Hematopoietic multipotent progenitor cell (in vitro differentiated cells): Measurements from ENCODE around the gene FCGR1A. TPM values are rescaled to one million over a fixed set of nuclear protein-coding genes. Genes with fewer than 3 reads are reported as not detected.
A peak's percentile ranks its signal among the peaks of the same experiment; 100 is the strongest.
"Not testable (repeated sequence)": the region's sequence is repeated elsewhere in the genome, so short reads cannot be mapped to it uniquely, and the experiment has no call there.

Experiments used
- DNase-seq, 3 donors: peaks; one replicate each; pipeline ENCODE4 v3.0.0-alpha.2; 2011 to 2015; ENCODE audit warnings: low read depth in 2 of 3, low spot score in 2 of 3
- total RNA-seq: library from RNA; depleted of rRNA; stranded (reverse); fragments of >200 nt; gene quantifications from one replicate; pipeline ENCODE4 v1.2.3, GENCODE V29; 2012

The FCGR1A gene
- total RNA-seq, 1 donor = 6.2 TPM

DNA sequence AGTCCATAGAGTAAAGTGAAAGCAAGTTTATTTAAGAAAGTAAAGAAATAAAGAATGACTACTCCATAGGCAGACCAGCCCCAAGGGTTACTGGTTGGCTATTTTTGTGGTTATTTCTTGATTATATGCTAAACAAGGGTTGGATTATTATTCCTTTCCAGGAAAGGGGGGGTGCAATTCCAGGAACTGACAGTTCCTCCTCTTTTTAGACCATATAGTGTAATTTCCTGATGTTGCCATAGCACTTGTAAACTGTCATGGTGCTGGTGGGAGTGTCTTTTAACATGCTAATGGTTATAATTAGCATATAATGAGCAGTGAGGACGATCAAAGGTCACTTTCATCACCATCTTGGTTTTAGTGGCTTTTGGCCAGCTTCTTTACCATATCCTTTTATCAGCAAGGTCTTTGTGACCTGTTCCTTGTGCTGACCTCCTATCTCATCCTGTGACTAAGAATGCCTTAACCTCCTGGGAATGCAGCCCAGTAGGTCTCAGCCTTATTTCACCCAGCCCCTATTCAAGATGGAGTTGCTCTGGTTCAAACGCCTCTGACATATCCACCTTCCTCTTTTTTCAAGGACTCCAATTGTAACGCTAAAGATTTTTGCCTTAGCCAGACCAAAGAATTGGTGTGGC lies 6.9 kb upstream of the FCGR1A start:
- not testable (repeated sequence) for DNase-seq

- DNase-seq = not testable (repeated sequence)
Measured at GRCh38 chr1:149777084-149777483, 5.4 kb upstream of the FCGR1A start.

- not testable (repeated sequence) for DNase-seq
Measured at GRCh38 chr1:149778313-149778712, 4.2 kb upstream of the FCGR1A start.

- not testable (repeated sequence) for DNase-seq
Measured at GRCh38 chr1:149781413-149781984, 995 bp upstream of the FCGR1A start.

DNA sequence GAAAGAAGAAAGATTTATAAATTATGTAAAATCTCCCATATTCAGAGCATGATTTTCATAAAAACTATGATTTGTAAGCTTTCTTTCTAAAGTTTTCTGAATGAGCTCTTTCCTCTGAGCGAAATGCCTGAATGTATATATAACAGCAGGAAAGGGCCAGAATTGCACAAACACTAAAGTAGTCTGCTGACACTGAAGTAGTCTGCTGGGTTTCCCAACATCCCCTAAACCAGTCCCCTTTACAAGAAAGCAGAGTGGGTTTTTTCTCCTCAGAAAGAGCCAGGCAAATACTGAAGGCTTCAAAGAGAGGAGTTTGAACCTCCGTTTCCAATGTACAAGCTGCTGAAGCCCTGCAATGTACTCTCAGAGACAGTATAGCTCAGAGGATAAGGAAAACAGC lies 795 bp downstream of the FCGR1A start:
- DNase-seq = not testable (repeated sequence)

DNA sequence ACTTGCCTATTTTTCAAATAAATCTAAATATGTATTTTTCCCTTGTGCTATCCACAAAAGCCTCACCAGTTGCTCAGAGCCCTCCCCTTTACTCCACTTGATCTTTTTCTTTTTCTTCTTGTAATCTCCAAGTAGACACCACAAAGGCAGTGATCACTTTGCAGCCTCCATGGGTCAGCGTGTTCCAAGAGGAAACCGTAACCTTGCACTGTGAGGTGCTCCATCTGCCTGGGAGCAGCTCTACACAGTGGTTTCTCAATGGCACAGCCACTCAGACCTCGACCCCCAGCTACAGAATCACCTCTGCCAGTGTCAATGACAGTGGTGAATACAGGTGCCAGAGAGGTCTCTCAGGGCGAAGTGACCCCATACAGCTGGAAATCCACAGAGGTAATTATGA lies 1.4 kb downstream of the FCGR1A start:
- DNase-seq = not testable (repeated sequence)

DNA sequence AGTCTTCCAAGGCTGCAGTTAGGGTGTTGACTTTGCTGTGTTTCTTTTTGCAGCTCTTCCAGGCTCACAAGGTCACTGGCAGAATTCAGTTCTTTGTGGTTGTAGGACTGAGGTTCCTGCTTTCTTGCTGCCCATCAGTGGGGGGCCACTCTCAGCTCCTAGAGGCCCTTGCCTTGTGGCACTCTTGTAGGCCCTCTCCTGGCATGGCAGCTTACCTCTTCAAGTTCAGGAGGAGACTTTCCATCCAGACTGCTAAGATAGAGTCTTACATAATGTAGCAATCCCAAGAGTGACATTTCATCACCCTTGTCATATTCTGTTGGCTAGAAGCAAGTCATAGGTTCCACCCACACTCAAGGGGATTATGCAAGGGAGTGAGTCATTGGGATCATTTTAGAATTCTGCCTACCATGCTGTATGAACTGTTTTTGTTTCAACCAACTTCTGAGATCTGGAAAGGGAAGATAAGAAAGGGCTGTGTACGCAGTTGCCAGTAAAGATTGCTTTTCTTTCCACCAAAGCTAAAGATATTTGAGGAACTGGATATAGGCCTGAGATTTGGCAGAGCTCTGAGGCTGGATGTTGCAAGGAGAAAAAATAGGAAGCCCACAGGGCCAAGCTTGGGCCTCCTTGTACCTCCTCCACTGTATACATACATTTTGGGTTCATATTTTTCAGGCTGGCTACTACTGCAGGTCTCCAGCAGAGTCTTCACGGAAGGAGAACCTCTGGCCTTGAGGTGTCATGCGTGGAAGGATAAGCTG lies 5.4 kb downstream of the FCGR1A start:
- DNase-seq = not testable (repeated sequence)

GRCh38 chr1:149792502-149792901 lies 10.0 kb downstream of the FCGR1A start:
- DNase-seq = peak; percentile 31 to 64 (median 45)

GRCh38 chr1:149792912-149793515 lies 10.5 kb downstream of the FCGR1A start:
- peak; percentile 60 to 70 (median 61) for DNase-seq

DNA sequence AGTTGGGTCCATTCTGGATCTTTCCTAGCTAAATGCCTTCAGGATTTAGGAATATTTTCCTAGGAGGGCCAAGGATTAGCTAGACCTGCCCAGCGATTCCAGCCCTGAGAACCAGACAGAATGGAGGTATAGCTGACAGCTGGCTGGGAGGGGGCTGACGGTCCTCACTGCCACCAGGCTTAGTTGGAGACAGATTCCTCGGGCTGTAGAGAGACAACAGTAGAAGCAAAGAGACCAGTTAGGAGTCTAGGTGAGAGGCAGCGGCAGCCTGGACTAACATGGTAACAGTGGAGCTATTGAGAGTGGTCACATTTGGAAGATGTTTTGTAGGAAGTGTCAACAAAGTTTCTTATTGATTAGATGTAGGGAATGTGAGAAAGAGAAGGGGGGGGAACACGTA lies 11.4 kb downstream of the FCGR1A start:
- not testable (repeated sequence) for DNase-seq

- not testable (repeated sequence) for DNase-seq
Measured at GRCh38 chr1:149801628-149802027, 19.1 kb downstream of the FCGR1A start.

DNA sequence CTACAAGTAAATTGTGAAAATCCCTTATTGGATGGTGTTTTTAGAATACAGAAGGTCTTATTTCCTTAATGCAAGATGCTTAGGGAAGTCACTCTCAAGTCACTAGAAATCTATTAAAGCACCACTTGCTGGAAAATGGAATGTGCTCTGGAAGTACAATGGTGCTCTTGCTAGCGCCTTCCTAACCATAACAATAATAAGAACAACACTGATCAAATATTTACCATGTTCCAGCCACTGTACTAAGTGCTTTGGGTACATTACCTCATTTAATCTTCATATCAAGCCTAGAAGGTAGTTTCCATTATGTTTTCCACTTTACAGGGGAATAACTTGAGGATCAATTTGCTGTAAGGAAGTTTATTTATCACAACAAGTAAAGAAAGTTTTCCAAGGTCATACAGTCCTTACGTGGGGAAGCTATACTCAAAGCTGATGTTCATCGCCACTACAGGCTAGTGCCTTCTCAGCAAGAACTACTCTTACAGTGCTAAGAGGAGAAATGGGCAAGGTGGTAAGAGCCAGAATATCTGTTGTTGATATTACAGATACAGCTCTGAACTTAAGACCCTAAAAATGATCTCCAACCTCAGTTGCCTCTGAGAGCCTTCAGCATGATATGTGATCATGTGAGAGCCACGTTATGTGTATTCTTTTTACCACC lies 22.1 kb downstream of the FCGR1A start:
- not testable (repeated sequence) for DNase-seq

GRCh38 chr1:149810697-149811405 lies 28.4 kb downstream of the FCGR1A start:
- DNase-seq = peak in 1 of 3 donors; percentile 12

GRCh38 chr1:149811514-149811889 lies 29.0 kb downstream of the FCGR1A start:
- peak in 1 of 3 donors; percentile 18 for DNase-seq

GRCh38 chr1:149811890-149812829 lies 29.7 kb downstream of the FCGR1A start:
- DNase-seq = peak; percentile 63 to 97 (median 88)

GRCh38 chr1:149812893-149813801 lies 30.7 kb downstream of the FCGR1A start:
- peak; percentile 52 to 84 (median 73) for DNase-seq

DNA sequence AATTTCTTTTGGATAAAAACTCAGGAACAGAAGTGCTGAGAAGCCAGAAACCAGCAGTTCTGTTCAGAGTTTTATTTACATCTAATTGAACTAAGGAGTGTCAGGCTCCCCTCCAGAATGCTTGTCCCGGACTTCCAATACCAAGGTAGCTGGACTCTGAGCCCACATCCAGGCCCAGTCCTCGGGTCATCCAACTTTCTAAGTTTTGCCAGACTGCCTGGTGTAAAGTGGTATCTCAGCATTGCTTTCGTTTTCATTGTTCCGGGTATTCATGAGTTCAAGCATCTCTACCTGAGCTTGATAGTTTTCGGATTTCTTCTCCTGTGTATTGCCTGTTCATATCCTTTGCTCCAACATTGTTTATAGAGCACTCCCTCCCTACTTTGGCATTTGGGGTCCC lies 37.9 kb downstream of the FCGR1A start:
- not testable (repeated sequence) for DNase-seq

DNA sequence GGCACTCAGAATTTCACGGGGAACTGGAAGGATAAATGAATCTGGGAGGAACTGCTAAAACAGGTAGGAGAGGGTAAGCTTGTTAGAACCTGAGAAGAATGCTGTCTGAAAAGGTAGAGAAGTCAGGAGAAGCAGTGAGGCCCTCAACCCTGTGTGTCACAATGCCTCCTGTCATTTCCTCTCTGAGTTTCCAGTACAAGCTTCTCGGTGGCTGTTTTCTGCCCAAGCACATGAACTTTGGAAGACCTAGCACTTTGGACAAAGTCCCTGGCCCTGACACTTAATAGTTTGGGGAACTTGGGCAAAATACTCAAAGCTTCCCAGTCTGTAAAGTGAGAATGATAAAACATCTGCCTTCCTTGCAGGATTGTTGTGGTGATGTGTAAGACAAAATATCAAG lies 44.1 kb downstream of the FCGR1A start:
- not testable (repeated sequence) for DNase-seq
